GM19395 (cell line): ENCODE results near the gene CKAP5.
A peak's percentile ranks its signal among the peaks of the same experiment; 100 is the strongest.

Source experiments
- ATAC-seq: cut with Tn5 transposase; IDR thresholded peaks from one replicate; pipeline ENCODE4 v1.9.1; 2021; ENCODE audit warnings: mild to moderate bottlenecking, moderate library complexity; ENCODE audit not compliant: unreplicated experiment

The CKAP5 gene

GRCh38 chr11:46845740-46846509, at the start of gene CKAP5:
TSS of gene CKAP5 (minus strand) at chr11:46846280. CDS start at chr11:46821231, 25,049 bp downstream.
- peak; percentile 92 for ATAC-seq

DNA sequence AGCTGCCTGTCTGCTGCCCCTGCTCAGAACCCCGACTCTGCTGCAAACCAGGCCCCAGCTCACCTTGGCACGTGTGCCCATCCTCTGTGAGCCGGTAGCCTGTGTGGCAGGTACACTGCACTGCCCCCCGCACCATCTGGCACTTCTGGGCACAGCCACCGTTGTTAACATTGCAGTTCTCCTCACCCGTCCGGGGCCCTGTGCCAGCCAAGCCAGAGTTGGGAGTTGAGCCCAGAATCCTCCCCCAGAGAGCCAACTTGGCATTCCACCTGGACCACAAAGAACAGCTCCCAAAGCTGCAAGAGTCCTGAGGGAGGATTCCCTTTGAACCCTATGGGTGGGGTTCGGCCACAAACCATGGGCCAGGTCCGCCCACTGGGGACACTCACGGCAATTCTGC, 49.7 kb upstream of the CKAP5 start:
- ATAC-seq, result no peak

- ATAC-seq, result no peak
These were observed 48.9 kb upstream of the CKAP5 start for GRCh38 chr11:46894961-46895360.

GRCh38 chr11:46894506-46894905, 48.4 kb upstream of the CKAP5 start:
- no peak for ATAC-seq

DNA sequence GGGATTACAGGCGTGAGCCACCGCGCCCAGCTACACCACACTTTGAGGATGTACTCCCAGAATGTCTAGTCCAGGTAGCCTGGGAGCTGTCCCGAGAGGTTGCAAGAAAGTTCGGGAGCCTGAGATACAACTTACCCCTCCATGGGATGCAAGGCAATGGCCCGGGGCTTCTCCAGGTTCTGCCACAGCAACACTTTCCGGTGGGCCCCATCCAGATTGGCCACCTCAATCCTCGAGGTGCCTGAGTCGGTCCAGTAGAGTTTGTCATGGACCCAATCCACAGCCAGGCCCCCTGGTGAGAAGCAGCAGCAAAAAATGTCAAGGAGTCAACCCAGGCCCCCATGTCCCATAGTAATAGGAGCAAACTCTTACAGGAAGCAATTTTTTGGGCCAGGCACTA, 46.8 kb upstream of the CKAP5 start:
- ATAC-seq, result no peak

GRCh38 chr11:46892109-46892508, 46.0 kb upstream of the CKAP5 start:
- ATAC-seq, result no peak

DNA sequence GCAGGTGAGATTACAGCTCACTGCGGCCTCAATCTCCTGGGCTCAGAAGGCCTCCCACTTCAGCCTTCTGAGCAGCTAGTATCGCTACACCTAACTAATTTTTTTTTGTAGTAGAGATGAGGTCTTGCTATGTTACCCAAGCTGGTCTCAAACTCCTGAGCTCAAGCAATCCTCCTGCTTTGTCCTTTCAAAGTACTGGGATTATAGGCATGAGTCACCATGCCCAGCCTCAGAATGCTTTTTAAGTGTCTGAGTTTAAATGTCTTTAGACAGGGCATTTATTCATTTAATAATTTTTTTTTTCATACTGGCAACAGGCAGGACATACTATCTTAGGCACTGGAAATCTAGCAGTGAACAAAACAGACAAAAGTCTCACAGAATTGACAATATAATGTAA, 44.6 kb upstream of the CKAP5 start:
- ATAC-seq, result no peak

DNA sequence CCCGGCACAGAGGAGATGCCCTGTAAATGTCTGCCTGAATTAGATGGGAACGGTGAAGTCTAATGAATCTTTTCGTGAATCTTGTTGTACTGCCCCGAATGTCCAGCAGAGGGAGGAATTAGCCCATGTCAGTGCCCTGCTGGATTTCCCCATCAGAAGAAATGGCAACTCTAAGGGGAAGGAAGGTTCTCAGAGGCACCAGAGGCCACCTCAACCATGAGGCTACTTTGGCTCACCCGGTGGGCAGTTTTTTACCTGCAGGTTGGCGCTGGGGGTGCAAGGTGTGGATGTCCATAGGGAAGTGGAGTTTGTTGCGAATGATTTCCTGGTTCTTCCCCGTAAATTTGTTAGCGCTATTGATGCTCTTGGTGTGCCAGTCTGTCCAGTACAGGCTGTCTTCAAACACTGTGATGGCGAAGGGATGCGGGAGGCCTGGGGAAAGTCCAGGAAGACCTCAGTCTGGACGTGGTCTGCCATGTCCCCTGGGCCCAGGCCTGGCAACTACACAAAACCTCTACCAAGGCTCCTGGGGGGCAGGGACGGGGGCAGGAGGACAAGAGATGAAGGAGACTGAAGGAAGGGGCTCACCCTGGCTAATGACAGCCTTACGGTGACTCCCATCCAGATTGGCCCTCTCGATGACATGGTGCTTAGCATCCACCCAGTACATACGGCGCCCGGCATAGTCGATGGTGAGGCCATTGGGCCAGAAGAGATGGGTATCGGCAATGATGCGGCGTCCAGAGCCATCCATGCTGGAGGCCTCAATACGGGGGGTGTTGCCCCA, 43.8 kb upstream of the CKAP5 start:
- peak; percentile 71 for ATAC-seq

DNA sequence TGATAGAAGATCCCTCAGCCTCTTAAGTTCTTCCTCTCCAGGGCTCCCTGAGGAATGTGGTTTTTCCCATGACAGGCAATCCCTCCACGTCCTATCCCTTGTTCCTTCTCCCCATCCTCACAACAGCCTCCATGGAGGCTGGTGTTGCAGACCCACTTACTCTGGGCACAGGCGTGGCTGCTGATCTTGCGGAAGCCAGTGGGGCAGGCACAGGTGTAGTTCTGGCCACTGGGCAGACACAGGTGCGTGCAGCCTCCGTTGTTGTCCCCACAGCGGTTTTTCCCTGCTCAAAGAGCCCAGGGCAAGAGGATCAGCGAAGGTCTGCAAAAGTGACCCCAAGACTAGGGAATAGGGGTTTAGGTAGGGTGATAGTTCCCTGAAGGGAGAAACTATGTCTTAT, 43.2 kb upstream of the CKAP5 start:
- no peak for ATAC-seq

DNA sequence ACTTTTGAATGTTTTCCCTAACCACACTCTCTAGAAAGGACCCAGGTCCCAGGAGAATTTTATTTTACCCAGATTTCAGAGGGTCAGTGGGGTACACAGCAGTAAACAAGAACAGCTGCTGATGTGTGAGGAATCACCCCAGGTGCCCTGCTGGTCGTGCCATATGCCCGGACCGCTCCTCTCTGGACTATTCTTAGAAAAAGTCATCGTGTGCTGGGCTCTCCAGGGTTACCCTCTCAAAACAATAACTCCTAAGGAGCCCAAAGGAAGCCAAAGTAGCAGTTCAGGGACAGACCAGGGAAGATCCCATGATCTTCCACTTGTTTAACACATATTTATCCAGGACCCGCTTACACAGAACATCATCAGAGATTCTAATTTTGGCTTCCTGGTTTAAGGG, 42.6 kb upstream of the CKAP5 start:
- no peak for ATAC-seq

DNA sequence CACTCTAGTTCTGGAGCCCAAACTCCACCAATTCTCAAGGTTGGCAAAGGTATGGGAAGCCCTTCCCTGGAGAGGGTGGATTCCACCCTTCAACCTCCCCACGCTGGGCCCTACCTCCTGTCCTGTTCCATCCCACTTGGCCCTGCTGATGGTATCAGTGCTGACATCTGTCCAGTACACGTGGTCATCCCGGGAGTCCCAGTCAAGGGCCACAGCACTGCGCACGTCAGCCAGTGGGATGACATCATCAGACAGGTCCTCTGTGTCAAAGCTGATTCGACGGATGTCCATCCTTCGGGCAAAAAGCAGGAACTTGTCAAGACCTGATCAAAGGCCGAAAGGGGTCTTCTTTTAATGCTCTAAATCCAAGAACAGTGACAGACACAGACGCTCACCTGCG, 40.1 kb upstream of the CKAP5 start:
- no peak for ATAC-seq

DNA sequence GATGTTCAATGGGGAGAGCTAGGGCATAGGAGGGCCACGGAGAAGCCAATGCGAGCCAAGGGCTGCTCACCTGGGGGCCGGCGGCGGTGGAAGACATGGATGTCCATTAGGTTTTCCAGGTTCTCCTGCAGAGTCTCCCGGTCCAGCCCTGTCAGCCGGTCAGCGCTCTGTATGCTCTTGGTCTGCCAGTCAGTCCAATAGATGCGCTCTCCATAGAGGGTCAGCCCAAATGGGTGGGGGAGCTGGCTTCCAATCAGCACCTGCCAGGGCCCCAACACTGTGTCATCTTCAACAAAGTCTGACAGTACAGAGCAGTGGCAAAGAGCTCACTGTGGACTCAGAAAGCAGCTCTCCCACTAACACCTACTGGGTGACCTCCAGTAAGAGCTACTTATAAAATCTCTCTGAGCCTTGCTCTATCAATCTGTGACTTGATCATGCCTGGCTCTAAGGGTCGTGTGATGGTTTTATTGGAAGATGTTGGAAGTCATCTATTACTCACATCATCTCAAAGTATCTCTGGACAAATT, 33.0 kb upstream of the CKAP5 start:
- no peak for ATAC-seq

DNA sequence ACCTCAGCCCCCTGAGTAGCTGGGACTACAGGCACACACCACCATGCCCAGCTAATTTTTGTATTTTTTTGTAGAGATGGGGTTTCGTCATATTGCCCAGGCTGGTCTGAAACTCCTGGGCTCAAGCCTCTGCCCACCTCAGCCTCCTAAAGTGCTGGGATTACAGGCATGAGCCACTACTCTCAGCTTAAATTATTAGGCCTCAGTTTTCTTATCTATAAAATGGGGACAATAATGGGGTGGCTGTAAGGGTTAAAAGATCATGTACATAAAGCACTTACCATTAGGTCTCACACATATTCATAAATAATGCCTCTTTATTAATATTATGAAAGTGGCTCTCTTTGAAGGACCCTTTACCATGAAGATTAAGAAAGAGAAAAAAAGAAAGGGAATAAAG, 31.5 kb upstream of the CKAP5 start:
- ATAC-seq, result no peak

DNA sequence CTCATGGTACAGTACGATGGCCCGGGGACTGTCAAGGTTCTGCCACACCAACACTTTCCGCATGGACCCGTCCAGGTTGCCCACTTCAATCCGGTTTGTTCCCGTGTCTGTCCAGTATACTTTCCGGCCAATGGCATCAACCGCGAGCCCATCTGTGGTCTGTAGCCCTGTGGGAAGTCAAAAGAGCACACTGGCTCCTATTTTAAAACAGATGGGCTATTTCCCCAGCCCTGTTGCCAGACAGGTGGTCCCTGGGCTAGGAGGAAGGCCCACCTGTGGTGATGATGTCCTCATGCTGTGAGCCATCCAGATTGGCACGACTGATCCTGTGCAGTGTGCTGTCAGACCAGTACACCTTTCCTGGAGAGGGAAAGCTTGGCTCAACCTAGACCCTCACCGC, 30.4 kb upstream of the CKAP5 start:
- ATAC-seq, result no peak

GRCh38 chr11:46874586-46874985, 28.5 kb upstream of the CKAP5 start:
- no peak for ATAC-seq

DNA sequence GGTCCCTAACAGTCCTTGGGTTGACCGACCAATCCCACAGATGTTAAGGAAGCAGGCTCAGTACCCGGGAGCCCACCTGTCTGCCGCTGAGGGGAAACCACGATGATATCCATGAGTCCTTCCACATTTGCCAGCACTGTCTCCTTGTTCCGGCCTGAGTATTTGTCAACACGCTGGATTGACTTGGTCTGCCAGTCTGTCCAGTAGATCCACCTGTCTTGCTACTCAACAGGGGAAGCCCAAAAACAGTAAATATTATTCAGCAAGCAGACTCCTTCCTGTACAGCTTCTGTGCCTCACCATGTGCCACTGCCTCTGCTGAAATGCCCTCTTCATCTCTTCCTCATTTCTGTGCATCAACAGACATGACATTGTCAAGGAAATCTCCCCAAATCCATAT, 22.8 kb upstream of the CKAP5 start:
- no peak for ATAC-seq

GRCh38 chr11:46865340-46865739, 19.3 kb upstream of the CKAP5 start:
- no peak for ATAC-seq

GRCh38 chr11:46860218-46860617, 14.1 kb upstream of the CKAP5 start:
- no peak for ATAC-seq

GRCh38 chr11:46858920-46859546, 13.0 kb upstream of the CKAP5 start:
- ATAC-seq, result no peak

- ATAC-seq, result no peak
These were observed 11.6 kb upstream of the CKAP5 start for GRCh38 chr11:46857666-46858065.

DNA sequence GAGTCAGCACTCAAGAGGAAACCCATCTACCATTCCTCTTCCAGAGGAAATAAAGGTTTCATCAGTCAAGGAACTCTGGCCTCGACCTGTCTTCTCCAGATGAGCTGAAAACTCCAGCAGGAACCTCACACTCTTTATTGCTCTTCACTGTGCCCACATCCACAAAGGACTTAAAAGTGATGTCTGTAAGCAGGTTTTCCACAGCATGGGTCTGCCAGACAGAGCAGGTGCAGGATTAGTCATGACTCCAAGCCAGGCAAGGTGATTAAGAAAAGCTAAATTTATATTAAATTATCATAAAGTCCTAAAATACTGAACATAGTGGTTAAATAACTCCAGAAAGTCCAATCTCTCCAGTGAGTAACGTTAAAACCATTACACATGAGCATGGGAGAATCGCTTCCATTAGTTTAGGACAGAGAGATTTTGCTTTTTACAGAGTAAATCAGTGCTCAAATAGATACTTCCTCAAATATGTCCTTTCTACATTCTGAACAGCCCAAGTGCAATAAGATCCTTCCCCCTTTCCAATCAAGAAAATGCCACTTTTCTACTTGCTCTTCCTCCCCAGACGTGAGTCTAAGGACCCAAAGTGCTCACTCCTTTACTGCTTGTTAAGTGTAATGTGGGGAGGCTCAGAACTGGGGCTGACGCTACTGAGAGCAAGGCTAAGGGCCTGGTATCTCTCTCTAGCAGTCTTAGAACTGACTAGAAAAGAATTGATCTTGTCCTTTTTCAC, 10.7 kb upstream of the CKAP5 start:
- no peak for ATAC-seq
